Epithelial cell of proximal tubule (primary cell): Measurements from ENCODE around the gene TERC. TPM values are rescaled to one million over a fixed set of nuclear protein-coding genes. Genes with fewer than 3 reads are reported as not detected.

ENCODE experiments used
- DNase-seq: peaks from one replicate; pipeline ENCODE4 v3.0.0-alpha.2; 2011; ENCODE audit warnings: low read depth
- H3K4me3 ChIP-seq: 2 replicates; pipeline ENCODE4 v1.5.1; 2011; ENCODE audit warnings: low read depth, mild to moderate bottlenecking, low read length
- CTCF ChIP-seq: conservative IDR thresholded peaks from 2 replicates; pipeline ENCODE4 v1.5.1; 2012; ENCODE audit warnings: low read depth, mild to moderate bottlenecking, low read length
- total RNA-seq: library from RNA; depleted of rRNA; stranded (reverse); fragments of >200 nt; gene quantifications from 2 replicates; pipeline ENCODE4 v1.2.3, GENCODE V29; 2015

Gene TERC
- 196 and 307 TPM in 2 replicates for total RNA-seq

DNA sequence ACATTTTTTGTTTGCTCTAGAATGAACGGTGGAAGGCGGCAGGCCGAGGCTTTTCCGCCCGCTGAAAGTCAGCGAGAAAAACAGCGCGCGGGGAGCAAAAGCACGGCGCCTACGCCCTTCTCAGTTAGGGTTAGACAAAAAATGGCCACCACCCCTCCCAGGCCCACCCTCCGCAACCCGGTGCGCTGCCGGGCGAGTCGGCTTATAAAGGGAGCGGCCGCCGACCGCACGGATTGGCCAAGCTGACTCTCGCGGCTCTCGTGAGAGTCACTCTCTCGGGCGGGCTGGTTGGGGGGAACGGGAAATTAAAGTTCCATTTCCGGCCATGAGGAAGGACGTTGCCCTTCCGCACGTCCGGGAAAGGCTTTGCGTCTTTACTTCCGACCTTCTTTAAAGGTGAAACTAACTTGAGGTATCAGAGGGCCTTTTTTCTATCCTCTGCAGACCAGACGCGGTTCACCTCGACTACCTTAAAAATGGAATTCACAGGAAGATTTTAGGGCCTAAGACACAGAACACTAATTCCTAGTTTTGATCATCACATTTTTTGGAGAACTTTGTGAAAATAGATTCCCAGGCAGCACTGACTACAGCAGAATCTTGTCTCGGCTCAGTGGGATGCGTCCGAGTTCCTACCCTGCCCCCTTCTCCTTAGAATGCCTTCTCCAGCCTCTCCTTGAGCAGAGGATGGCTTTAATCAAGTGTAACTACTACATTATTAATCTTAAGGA lies at the start of gene TERC:
Gene TERC, minus strand, starts transcription at position 179 of the 731 bp plus-strand sequence.
- H3K4me3 ChIP-seq, result peak within 1 kb of the TSS; percentile 91
- DNase-seq, result peak; percentile 51
- TF ChIP-seq CTCF, result no peak

- DNase-seq, result no peak
- TF ChIP-seq CTCF, result peak; percentile 51
- H3K4me3 ChIP-seq, result peak overlapping the region; percentile 66
These were observed 49.1 kb upstream of the TERC start for GRCh38 chr3:169813757-169814517.

DNA sequence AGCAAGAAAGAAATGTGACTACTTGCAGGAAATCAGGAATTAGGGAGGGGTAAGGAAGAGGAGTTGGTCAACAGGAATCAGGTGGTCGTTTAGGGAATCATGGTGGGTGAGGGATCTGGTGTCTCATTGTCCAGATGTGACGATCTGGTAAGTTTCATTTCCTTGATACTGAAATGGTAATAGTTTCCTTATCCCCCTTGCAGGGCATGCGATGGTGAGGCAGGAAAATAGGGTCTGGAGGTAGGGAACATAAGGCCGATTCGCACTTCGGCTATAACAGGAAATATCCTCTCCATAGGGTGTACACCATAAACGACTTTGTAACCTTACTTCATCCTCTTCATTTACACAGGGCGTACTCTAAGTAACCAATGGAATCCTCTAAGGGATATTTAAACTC lies 48.4 kb upstream of the TERC start:
- no peak for TF ChIP-seq CTCF
- DNase-seq, result no peak
- peak overlapping the region; percentile 66 for H3K4me3 ChIP-seq

- DNase-seq, result no peak
- TF ChIP-seq CTCF, result no peak
- H3K4me3 ChIP-seq, result peak within 1 kb of the TSS; percentile 66
These were observed 47.7 kb upstream of the TERC start, which contains the start of the genes LRRC34 and LRRIQ4 for GRCh38 chr3:169812332-169813235. LRRC34 (minus strand) TSS chr3:169812904; CDS start chr3:169812548, 356 bp downstream. LRRIQ4 (plus strand) TSS chr3:169812870; CDS start chr3:169821922, 9,052 bp downstream.

DNA sequence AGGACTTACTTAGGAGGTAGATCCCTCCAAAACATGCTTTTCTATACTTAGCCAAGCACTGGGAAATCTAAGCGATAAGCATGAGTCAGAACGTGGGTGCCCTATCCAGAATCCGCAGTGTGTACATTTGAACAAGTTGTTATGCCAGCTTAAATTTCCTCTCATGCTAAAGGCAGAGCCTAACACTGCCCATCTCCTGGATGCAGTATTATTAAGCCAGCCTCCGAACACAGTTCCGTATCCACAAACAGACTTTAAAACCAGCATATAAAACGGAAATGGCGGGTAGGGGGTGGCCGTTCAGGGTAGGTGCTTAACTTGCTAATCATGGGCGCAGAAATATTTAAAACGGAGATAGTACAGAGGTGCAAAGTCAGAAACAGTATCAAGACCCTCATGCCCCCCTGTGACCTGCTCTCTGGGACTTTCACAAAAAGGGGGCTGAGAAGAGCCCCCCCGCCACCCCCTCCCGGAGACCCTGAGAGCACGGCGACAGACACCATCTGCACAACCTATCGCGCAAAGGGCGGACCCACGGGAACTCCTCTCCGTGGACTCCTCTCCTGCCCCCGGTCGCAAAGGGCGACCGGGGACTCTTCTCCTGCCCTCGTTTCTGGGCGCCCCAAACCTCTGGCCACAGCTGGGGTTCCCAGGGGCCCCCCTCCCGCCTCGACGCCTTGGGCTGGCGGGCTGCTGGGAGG lies 46.9 kb upstream of the TERC start:
- DNase-seq, result no peak
- no peak for TF ChIP-seq CTCF
- H3K4me3 ChIP-seq, result peak overlapping the region; percentile 66

DNA sequence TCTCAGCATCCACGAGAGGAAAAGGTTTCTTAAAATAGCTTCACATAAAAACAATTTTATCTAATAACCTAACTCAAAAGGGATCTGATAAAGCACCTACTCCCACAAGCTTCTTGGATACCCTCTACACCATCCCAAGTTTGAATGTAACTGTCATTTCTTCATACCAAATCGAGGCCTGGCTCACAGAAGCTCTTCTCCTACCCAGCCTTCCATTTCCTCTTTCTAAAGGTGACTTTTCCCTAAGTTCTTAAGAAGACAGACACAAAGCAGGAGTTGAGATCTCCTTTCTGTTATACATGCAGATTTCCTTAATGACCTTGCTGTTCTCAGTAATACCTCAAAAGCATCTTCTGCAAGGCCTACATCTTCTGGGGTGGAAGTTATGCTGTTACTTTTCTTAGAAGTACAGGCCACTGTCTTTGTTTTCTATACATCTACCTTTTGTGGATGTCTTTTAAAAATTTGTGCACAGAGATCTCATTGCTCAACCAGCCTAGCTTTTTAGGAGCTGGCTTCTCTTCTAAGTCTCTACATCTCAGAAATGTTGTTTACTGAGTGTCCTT lies 44.5 kb upstream of the TERC start:
- DNase-seq, result no peak
- H3K4me3 ChIP-seq, result no peak overlapping the region
- TF ChIP-seq CTCF, result no peak
